NOMO-1 (cell line): Measurements from ENCODE around the gene LITAFD.
A peak's percentile ranks its signal among the peaks of the same experiment; 100 is the strongest.
"Not testable (repeated sequence)": the region's sequence is repeated elsewhere in the genome, so short reads cannot be mapped to it uniquely, and the experiment has no call there.

ENCODE experiments used
- DNase-seq, 2 experiments: peaks; one replicate each; lab custom pipeline; 2025; ENCODE audit not compliant: unreplicated experiment in 2 of 2; lab: John Stamatoyannopoulos, UW

LITAFD gene

DNA sequence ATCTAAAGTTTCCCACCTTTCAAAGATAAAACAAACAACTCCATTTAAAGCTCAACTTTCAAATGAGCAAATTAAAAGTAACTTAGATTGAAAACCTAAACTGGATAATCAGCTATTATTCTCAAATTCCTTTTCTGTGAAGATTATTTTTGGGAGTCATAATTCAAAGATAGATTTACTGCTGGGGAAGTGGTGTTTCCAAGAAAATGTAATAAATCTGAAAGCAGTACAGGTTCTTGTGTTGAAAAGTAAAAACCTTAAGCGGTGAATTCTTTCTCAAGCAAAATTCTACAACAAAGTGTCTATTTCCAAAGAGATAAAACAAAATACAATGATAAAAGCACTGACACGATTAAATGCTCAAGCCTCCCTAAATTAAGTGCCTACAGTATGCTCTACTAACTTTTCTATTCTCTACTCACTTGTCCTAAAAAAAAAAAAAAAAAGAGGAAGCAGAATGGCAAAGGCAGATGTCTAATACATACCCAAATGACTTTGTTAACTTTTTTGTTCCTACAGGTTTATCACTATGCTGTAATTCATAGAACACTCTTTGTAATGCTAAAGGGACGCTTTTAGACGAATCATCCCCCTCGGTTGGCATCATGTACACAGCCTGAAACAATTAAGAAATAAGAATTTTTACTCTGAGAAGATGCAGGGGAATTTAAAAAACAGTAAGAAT lies 34.5 kb downstream of the LITAFD start:
- DNase-seq = no peak

GRCh38 chr16:8917336-8917735 lies 35.2 kb downstream of the LITAFD start:
- DNase-seq = not testable (repeated sequence)

GRCh38 chr16:8919089-8919933 lies 37.2 kb downstream of the LITAFD start:
- DNase-seq = no peak

- no peak for DNase-seq
Measured at GRCh38 chr16:8919934-8920462, 37.8 kb downstream of the LITAFD start.

- no peak for DNase-seq
Measured at GRCh38 chr16:8920645-8921346, 38.6 kb downstream of the LITAFD start.

DNA sequence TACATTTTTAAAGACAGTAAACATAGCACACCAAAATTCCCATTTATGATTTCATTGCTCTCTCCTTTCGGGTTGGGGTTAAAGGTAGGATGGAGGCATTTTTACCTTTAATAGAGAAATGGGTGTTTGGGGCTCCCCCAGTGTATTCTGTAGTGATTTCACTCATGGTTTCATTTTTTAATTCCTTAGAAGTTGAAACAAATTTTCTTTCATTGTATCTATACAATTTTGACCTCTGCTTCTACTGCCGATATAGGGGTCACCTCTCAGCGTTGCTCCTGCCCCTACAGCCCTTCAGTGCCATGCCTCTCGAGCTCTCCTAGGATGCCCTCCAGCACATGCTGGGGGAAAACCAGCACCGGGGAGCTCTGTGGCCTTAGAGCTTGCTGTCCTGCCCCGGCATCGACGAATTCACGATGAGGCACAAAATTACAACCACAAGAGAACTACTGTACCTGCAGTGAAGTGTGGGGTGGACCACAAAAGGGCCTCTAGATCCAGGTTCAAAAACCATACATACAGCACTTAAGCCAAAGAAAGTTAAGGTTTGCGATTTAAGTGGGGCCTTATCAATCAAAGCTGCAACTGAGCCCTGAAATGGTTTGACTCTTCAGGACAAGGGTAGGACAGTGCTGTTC lies 39.3 kb downstream of the LITAFD start:
- DNase-seq = no peak

DNA sequence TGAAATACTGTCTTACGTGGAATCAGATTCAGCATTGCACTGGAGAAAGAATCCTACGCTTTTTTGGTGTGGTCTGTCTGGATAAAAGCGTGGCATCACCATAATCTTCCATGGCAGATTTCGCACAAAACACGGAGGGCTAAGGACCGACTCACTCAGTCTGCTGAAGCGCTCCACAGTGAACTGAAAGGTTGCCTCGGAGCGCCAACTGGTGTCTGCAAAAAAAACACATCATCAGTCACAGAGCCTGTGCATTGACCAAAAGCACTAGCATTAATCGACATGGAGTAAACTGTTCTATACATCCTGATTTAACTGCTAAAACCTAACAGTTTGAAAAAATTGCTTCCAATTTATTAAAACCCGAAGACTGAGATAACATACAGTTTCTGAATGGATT lies 41.0 kb downstream of the LITAFD start:
- DNase-seq = no peak

DNA sequence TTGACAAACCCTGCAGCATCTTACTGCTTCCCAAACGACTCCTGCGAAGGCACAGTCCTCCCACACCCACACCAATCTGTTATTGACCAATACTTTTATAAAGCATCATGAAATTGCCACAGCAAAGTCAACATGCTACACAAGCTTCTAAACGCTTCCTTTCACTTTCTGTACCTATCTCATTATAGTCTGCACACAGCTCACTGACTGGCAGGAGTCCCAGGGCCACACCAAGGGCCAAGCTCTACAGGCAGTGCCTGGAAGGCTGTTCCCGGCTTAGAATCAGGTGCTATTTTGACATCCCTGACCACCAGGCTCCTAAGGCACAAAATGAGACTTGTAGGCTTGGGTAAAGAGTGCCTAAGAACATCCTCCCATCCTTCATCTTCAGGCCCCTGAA lies 42.1 kb downstream of the LITAFD start:
- no peak for DNase-seq

DNA sequence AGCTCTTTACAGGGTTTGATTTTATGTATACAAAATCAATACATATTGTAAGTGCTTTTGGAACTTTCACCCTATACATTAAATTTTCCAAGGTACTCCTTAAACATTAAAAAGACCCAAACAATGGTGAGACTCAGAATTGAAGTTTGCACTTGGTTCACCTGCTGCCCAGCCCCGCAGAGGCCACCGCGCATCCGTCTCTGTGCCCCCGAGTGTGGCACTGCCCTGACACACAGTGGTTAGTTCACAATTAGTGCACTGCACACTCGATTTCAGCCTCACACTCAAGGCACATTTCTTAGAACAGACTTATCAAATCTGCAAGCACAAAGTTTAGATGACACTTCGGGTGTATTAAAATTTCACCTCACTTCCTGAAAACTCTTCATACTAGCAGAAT lies 43.3 kb downstream of the LITAFD start:
- no peak for DNase-seq

DNA sequence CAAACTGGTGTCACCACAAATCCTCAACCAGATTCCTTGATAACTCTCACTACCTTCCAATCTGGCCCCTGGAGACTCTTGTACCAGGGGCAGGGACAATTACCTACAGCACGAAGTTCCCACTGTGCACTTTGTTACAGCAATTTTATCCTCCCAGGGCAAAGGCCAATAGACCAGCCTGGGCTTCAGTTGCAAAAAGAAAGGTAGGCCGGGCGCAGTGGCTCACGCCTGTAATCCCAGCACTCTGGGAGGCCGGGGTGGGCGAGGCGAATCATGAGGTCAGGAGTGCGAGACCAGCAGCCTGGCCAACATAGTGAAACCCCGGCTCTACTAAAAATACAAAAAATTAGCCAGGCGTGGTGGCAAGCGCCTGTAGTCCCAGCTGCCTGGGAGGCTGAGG lies 44.7 kb downstream of the LITAFD start:
- DNase-seq = no peak

DNA sequence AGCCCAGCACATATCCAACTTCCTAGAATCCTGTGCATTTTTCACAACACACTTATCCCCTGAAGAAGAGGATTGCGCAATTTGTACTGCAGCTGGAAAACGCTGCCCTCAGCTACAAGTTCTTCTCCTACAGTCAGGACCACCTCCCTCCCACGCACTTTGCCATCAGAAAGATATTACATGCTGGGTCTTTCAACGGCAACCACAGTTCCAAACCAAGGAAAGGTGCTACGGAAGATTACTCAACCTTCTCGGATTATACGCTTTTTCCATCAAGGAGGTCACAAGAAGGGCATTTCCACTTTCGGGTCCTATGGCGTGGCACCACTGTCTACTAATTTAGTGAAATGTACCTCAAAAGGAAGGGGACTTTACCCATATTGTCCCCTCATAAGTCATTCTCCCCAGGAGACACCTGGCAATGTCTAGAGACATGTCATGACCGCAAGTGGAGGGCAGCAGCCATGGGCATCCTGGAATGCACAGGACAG lies 46.4 kb downstream of the LITAFD start:
- DNase-seq = no peak

DNA sequence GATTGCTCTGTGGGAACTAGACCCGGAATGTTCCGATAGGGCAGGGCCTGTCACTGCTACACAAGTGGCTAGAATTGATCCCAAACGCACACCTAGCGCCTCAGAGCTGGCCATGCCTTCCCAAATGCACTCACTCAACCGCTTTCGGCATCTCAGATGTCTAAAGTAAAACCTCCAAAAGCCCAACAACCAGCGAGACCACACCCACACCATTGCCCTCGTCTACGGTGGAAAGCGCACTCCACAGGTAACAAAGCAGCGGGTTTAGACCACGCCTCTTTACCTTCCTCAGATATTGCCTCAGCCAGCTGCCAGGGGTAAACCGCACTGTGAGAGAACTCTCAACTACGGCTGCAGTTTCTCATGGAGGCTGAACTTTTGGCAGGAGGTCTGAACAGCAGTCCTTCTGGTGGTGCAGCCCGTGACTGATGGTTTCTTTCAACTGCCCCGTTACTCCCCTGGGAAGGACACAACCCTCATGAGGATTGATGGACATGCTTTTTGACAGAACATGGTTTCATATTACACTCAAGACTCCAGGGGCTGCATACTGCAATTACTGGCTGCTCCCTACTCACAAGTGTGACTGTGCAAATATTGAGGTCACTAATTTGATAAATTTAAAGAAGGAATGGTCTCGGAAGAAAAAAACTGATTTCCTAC lies 47.1 kb downstream of the LITAFD start:
- no peak for DNase-seq

- DNase-seq = peak; percentile 1 to 9
Measured at GRCh38 chr16:8931859-8932258, 49.7 kb downstream of the LITAFD start.

- DNase-seq = no peak
Measured at GRCh38 chr16:8934601-8935000, 52.5 kb downstream of the LITAFD start.
